PC-9 (cell line): ENCODE results near the gene RABAC1. TPM values are rescaled to one million over a fixed set of nuclear protein-coding genes. Genes with fewer than 3 reads are reported as not detected.

Experiments
- BruUV-seq: library from RNA; stranded (reverse); fragments of 400-500 nt; replicated peaks from 2 replicates; lab custom pipeline; 2021; lab: Mats Ljungman, UMichigan
- CTCF ChIA-PET: fragments of 300-600 bp; sonication (Branson Sonifier 250); formaldehyde crosslinking; loops from one replicate; lab custom pipeline; 2022; ENCODE audit warnings: antibody characterized with exemption; lab: Charles Lee
- POLR2A ChIA-PET: fragments of 300-600 bp; sonication (Branson Sonifier 250); formaldehyde crosslinking; loops from one replicate; lab custom pipeline; 2022; ENCODE audit warnings: antibody characterized with exemption; ENCODE audit not compliant: unreplicated experiment; lab: Charles Lee
- DNase-seq, 2 experiments: peaks; one replicate each; pipeline versions ENCODE4 v3.0.0 to v3.0.0-alpha.2; 2015 to 2022; ENCODE audit warnings: mixed read lengths in 1 of 2
- H2AFZ ChIP-seq: fragments of 200-600 bp; sonication (generic); 2 replicates; pipeline ENCODE4 v1.8.1; 2017; ENCODE audit warnings: antibody characterized with exemption
- H3F3A ChIP-seq: fragments of 200-600 bp; sonication (generic); 2 replicates; pipeline ENCODE4 v1.8.1; 2017; ENCODE audit warnings: antibody characterized with exemption, mild to moderate bottlenecking, low read depth; ENCODE audit not compliant: insufficient read depth
- H3K27ac ChIP-seq: fragments of 200-600 bp; sonication (generic); 2 replicates; pipeline ENCODE4 v1.6.1; 2016; ENCODE audit warnings: mixed run types
- H3K27me3 ChIP-seq: fragments of 200-600 bp; sonication (generic); 2 replicates; pipeline ENCODE4 v1.6.1; 2016; ENCODE audit warnings: low read depth, mixed run types; ENCODE audit not compliant: insufficient read depth
- H3K36me3 ChIP-seq: fragments of 200-600 bp; sonication (generic); 2 replicates; pipeline ENCODE4 v1.6.1; 2016; ENCODE audit warnings: low read depth, mixed run types
- H3K4me1 ChIP-seq: fragments of 200-600 bp; sonication (generic); replicated peaks from 2 replicates; pipeline ENCODE4 v1.6.1; 2016; ENCODE audit warnings: mixed run types; ENCODE audit not compliant: insufficient read depth
- H3K4me2 ChIP-seq: fragments of 200-600 bp; sonication (generic); 2 replicates; pipeline ENCODE4 v1.6.1; 2017; ENCODE audit warnings: mixed run types
- H3K4me3 ChIP-seq: fragments of 200-600 bp; sonication (generic); 2 replicates; pipeline ENCODE4 v1.6.1; 2016; ENCODE audit warnings: mixed run types
- H3K79me2 ChIP-seq: fragments of 200-600 bp; sonication (generic); 2 replicates; pipeline ENCODE4 v1.6.1; 2017; ENCODE audit warnings: low read depth, mixed run types
- H3K9me2 ChIP-seq: fragments of 200-600 bp; sonication (generic); 2 replicates; pipeline ENCODE4 v1.8.1; 2017; ENCODE audit warnings: mild to moderate bottlenecking; ENCODE audit not compliant: insufficient read depth
- H3K9me3 ChIP-seq: fragments of 200-600 bp; sonication (generic); 2 replicates; pipeline ENCODE4 v1.8.1; 2016; ENCODE audit warnings: low read depth; ENCODE audit not compliant: insufficient read depth
- H4K20me1 ChIP-seq: fragments of 200-600 bp; sonication (generic); 2 replicates; pipeline ENCODE4 v1.8.1; 2017; ENCODE audit not compliant: insufficient read depth
- CTCF ChIP-seq: fragments of 200-600 bp; sonication (generic); conservative IDR thresholded peaks from 2 replicates; pipeline ENCODE4 v1.6.1; 2017; ENCODE audit warnings: mixed run types, antibody characterized with exemption, mild to moderate bottlenecking, moderate library complexity
- EZH2 ChIP-seq: fragments of 200-600 bp; sonication (generic); IDR thresholded peaks from 2 replicates; pipeline ENCODE4 v1.8.0; 2017; ENCODE audit warnings: antibody characterized with exemption, low read depth
- intact Hi-C: fragments of 100-400 bp; cut with micrococcal nuclease; formaldehyde crosslinking; loops from one replicate; pipeline ENCODE4 v1.10.0; 2022; ENCODE audit not compliant: unreplicated experiment
- total RNA-seq: library from RNA; stranded (reverse); gene quantifications from 2 replicates; pipeline ENCODE4 v1.2.3, GENCODE V29; 2021

RABAC1 gene
- total RNA-seq, 1 experiment from 2014 or later, result 110 TPM

- Histone ChIP-seq H3K27me3 (peaks cover 49% of the 10 kb centered on the region), H3K27ac (no peak overlapping the region), H3K4me3 (no peak overlapping the region), H3F3A (peaks cover 29% of the 10 kb centered on the region; the same call in 1 of the 2 replicates), H4K20me1 (no peaks in the 10 kb centered on the region), H3K36me3 (no peaks in the 10 kb centered on the region), H3K4me1 (no peaks in the 10 kb centered on the region), H3K79me2 (no peaks in the 10 kb centered on the region), H2AFZ (no peak overlapping the region), H3K4me2 (no peak overlapping the region), H3K9me2 (no peaks in the 10 kb centered on the region), H3K9me3 (no peaks in the 10 kb centered on the region)
- ChIA-PET POLR2A (interaction anchor here (0.6 kb wide), 1 partner anchor 45 kb away, joined by 11 read pairs; no protein-coding TSS in a partner anchor), CTCF (no interaction called here)
- intact Hi-C loops, result no loop called here
- BruUV-seq, result no TSS peak
- TF ChIP-seq EZH2 (no peak), CTCF (no peak)
- no peak for DNase-seq
These were observed 39.0 kb downstream of the RABAC1 start for GRCh38 chr19:41919948-41920712.

GRCh38 chr19:41918653-41919244 lies 40.4 kb downstream of the RABAC1 start:
- Histone ChIP-seq H3K27me3 (peaks cover 44% of the 10 kb centered on the region), H3K79me2 (no peaks in the 10 kb centered on the region), H3F3A (peaks cover 20% of the 10 kb centered on the region; the same call in 1 of the 2 replicates), H3K4me3 (no peak overlapping the region), H3K4me2 (no peak overlapping the region), H2AFZ (no peak overlapping the region), H3K9me3 (no peaks in the 10 kb centered on the region), H4K20me1 (no peaks in the 10 kb centered on the region), H3K27ac (no peak overlapping the region), H3K36me3 (no peaks in the 10 kb centered on the region), H3K4me1 (no peaks in the 10 kb centered on the region), H3K9me2 (no peaks in the 10 kb centered on the region)
- intact Hi-C loops, result no loop called here
- CTCF ChIA-PET, result no interaction called here
- TF ChIP-seq EZH2 (no peak), CTCF (no peak)
- POLR2A ChIA-PET, result no interaction called here
- BruUV-seq, result no TSS peak
- DNase-seq, result no peak

- H4K20me1 ChIP-seq, result no peaks in the 10 kb centered on the region
- H3K27me3 ChIP-seq, result peaks cover 48% of the 10 kb centered on the region
- TF ChIP-seq CTCF (no peak), EZH2 (no peak)
These were observed 41.0 kb downstream of the RABAC1 start for GRCh38 chr19:41918095-41918494.

More at GRCh38 chr19:41918095-41918494, 41.0 kb downstream of the RABAC1 start:
- BruUV-seq, result no TSS peak
- intact Hi-C loops, result no loop called here
- ChIA-PET CTCF (no interaction called here), POLR2A (no interaction called here)
- DNase-seq, result no peak
- H3K4me2 ChIP-seq, result no peak overlapping the region
- no peaks in the 10 kb centered on the region for H3K36me3 ChIP-seq
- no peaks in the 10 kb centered on the region for H3K4me1 ChIP-seq
- no peaks in the 10 kb centered on the region for H3K9me3 ChIP-seq
- no peaks in the 10 kb centered on the region for H3K9me2 ChIP-seq
- H2AFZ ChIP-seq, result no peak overlapping the region
- no peaks in the 10 kb centered on the region for H3K79me2 ChIP-seq
- H3F3A ChIP-seq, result peaks cover 20% of the 10 kb centered on the region; the same call in 1 of the 2 replicates
- no peak overlapping the region for H3K27ac ChIP-seq
- no peak overlapping the region for H3K4me3 ChIP-seq
